ENCODE results near the gene NECTIN1.

Gene NECTIN1

DNA sequence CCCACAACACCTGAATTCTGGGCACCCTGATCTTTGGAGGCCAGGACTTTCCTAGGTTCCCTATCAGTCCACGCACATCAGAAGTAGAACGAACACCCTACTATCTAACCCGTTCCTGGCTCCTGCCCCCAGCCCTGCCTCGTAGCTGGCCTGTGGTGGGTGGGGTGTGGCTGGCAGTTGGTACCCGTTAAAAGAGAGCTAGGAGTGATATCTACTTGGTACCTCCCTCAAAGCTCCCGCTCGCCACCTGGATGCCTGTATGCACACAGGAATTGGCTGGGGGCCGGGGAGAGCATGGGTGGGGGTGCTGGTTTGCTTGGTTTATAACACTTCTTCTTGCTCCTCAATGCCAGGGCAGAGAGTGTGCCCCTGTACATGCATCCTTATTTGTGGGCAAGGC is 14.0 kb upstream of the NECTIN1 start:
- Histone ChIP-seq H3K36me3 (ENCODE audit: control insufficient read depth, low read length) (no peaks in the 10 kb centered on the region), H3K4me3 (ENCODE audit: low read length) (no peak overlapping the region), H3K79me2 (ENCODE audit: control insufficient read depth, low read length) (no peaks in the 10 kb centered on the region), H3K9me3 (ENCODE audit: control insufficient read depth, insufficient read depth, low read length) (no peaks in the 10 kb centered on the region), H3F3A (ENCODE audit: control insufficient read depth, insufficient read depth) (no peaks in the 10 kb centered on the region), H3K4me1 (ENCODE audit: control insufficient read depth, low read length) (no peaks in the 10 kb centered on the region), H3K27ac (ENCODE audit: low read depth, low read length) (no peak overlapping the region), H3K4me2 (ENCODE audit: low read length) (no peak overlapping the region), H3K27me3 (ENCODE audit: control insufficient read depth, low read length) (peaks cover 30% of the 10 kb centered on the region), H3K9me2 (replicated peaks; ENCODE audit: control insufficient read depth, low read length) (no peaks in the 10 kb centered on the region), H4K20me1 (ENCODE audit: control insufficient read depth, insufficient read depth, low read depth, low read length) (no peaks in the 10 kb centered on the region; the same call in 1 of the 2 replicates)
- TF ChIP-seq EZH2phosphoT487 (IDR thresholded peaks at IDR 0.05; ENCODE audit: borderline replicate concordance, low read length) = no peak
- TF ChIP-seq, protein P1, sequence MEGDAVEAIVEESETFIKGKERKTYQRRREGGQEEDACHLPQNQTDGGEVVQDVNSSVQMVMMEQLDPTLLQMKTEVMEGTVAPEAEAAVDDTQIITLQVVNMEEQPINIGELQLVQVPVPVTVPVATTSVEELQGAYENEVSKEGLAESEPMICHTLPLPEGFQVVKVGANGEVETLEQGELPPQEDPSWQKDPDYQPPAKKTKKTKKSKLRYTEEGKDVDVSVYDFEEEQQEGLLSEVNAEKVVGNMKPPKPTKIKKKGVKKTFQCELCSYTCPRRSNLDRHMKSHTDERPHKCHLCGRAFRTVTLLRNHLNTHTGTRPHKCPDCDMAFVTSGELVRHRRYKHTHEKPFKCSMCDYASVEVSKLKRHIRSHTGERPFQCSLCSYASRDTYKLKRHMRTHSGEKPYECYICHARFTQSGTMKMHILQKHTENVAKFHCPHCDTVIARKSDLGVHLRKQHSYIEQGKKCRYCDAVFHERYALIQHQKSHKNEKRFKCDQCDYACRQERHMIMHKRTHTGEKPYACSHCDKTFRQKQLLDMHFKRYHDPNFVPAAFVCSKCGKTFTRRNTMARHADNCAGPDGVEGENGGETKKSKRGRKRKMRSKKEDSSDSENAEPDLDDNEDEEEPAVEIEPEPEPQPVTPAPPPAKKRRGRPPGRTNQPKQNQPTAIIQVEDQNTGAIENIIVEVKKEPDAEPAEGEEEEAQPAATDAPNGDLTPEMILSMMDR (IDR thresholded peaks at IDR 0.05; ENCODE audit: low read depth, low read length, poor library complexity, severe bottlenecking) = no peak

DNA sequence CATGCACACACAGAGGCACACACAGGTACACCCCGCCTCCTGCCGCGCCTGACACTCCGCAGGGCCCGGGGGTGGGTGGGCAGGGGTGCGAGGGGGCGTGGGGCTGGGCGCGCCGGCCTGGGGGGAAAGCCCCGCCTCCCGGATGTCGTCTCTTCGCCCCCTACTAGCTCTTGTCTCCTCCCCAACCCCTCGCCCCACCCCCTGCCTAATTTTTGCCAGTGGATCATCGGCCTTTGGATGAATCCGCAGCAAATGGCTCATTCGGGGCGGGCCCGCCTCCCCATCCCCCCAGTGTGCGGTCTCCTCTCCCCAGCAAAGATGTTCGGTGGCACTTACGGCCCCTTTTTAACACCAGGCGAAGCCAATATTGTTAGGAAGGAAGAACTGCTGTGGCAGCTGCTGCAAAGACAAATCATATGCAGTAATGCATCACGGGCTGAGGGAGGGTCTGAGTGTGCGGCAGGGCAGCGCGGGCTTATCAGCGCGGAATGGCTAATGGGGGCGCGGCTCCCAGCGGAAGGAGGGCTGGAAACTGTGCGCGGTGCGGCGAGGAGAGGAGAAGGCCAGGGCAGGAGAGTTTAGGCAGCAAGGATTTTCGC is 13.4 kb upstream of the NECTIN1 start:
- Histone ChIP-seq H3K27ac (ENCODE audit: low read depth, low read length) (no peak overlapping the region), H3K79me2 (ENCODE audit: control insufficient read depth, low read length) (no peaks in the 10 kb centered on the region), H4K20me1 (ENCODE audit: control insufficient read depth, insufficient read depth, low read depth, low read length) (no peaks in the 10 kb centered on the region; the same call in 1 of the 2 replicates), H3K4me1 (ENCODE audit: control insufficient read depth, low read length) (no peaks in the 10 kb centered on the region), H3K9me3 (ENCODE audit: control insufficient read depth, insufficient read depth, low read length) (no peaks in the 10 kb centered on the region), H3K27me3 (ENCODE audit: control insufficient read depth, low read length) (peaks cover 30% of the 10 kb centered on the region), H3K36me3 (ENCODE audit: control insufficient read depth, low read length) (no peaks in the 10 kb centered on the region), H3F3A (ENCODE audit: control insufficient read depth, insufficient read depth) (no peaks in the 10 kb centered on the region), H3K4me2 (ENCODE audit: low read length) (no peak overlapping the region), H3K4me3 (ENCODE audit: low read length) (no peak overlapping the region), H3K9me2 (replicated peaks; ENCODE audit: control insufficient read depth, low read length) (no peaks in the 10 kb centered on the region)
- TF ChIP-seq, protein P1 (IDR thresholded peaks at IDR 0.05; ENCODE audit: low read depth, low read length, poor library complexity, severe bottlenecking) = no peak
- TF ChIP-seq EZH2phosphoT487 (IDR thresholded peaks at IDR 0.05; ENCODE audit: borderline replicate concordance, low read length) = no peak

DNA sequence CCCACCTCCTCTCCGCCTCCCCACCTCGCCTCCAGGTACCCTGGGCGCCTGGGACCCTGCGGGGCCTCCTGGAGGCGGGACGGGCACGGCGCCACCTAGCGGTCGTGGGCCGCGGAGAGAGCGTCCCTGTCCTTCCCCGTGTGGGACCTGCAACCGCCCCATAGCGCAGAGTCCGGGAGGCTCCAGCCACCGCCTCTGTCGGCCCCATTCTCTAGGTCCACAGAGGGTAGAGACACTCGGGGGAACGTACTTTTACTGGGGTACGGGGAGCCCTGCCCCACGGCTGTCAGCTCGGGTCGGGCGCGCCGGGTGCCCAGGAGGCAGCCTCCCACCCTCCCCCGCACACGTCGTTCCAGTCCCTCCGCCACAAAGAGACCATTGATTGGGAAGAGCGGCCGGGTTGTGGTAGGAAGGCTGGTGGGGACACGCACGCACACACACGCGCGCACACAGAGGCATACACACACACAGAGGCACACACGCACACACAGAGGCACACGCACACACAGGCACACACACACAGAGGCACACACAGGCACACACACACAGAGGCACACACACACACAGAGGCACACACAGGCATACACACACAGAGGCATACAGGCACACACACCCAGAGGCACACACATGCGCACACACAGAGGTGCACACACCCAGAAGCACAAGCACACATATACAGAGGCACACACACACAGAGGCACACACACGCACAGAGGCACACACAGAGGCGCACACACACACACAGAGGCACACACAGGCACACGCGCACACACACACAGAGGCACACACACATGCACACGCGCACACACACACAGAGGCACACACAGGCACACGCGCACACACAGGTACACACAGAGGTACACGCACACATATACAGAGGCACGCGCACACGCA is 12.6 kb upstream of the NECTIN1 start:
- no peaks in the 10 kb centered on the region for H3K36me3 ChIP-seq (ENCODE audit: control insufficient read depth, low read length)
- no peaks in the 10 kb centered on the region for H3K9me2 ChIP-seq (replicated peaks; ENCODE audit: control insufficient read depth, low read length)
- H3K4me1 ChIP-seq (ENCODE audit: control insufficient read depth, low read length) = no peaks in the 10 kb centered on the region
- TF ChIP-seq, protein P1 (IDR thresholded peaks at IDR 0.05; ENCODE audit: low read depth, low read length, poor library complexity, severe bottlenecking) = peak; percentile 90
- no peak for TF ChIP-seq EZH2phosphoT487 (IDR thresholded peaks at IDR 0.05; ENCODE audit: borderline replicate concordance, low read length)
- H3F3A ChIP-seq (ENCODE audit: control insufficient read depth, insufficient read depth) = no peaks in the 10 kb centered on the region
- H3K27ac ChIP-seq (ENCODE audit: low read depth, low read length) = no peak overlapping the region
- no peaks in the 10 kb centered on the region for H3K9me3 ChIP-seq (ENCODE audit: control insufficient read depth, insufficient read depth, low read length)
- H3K27me3 ChIP-seq (ENCODE audit: control insufficient read depth, low read length) = peaks cover 30% of the 10 kb centered on the region
- no peak overlapping the region for H3K4me2 ChIP-seq (ENCODE audit: low read length)
- H3K4me3 ChIP-seq (ENCODE audit: low read length) = no peak overlapping the region
- H3K79me2 ChIP-seq (ENCODE audit: control insufficient read depth, low read length) = no peaks in the 10 kb centered on the region
- H4K20me1 ChIP-seq (ENCODE audit: control insufficient read depth, insufficient read depth, low read depth, low read length) = no peaks in the 10 kb centered on the region; the same call in 1 of the 2 replicates

All from DOHH2 (cell line).